HepG2 (cell line): Measurements from ENCODE around the gene ATG7. TPM values are rescaled to one million over a fixed set of nuclear protein-coding genes. Genes with fewer than 3 reads are reported as not detected.
A peak's percentile ranks its signal among the peaks of the same experiment; 100 is the strongest.

ENCODE experiments used
- AGO1 ChIP-seq: fragments of 200-400 bp; formaldehyde crosslinking; IDR thresholded peaks from 2 replicates; pipeline ENCODE4 v1.6.1; 2017; ENCODE audit warnings: mild to moderate bottlenecking, low read depth, low read length, moderate library complexity; ENCODE audit not compliant: poor library complexity, severe bottlenecking
- AKAP8 ChIP-seq: sonication (generic); formaldehyde crosslinking; IDR thresholded peaks from 2 replicates; pipeline ENCODE4 v1.5.1; 2020; ENCODE audit warnings: mild to moderate bottlenecking, missing genetic modification reagents
- ATF7-NPFF ChIP-seq: sonication (generic); formaldehyde crosslinking; IDR thresholded peaks from 2 replicates; pipeline ENCODE4 v1.8.1; 2023; ENCODE audit warnings: mild to moderate bottlenecking, low read depth, missing genetic modification reagents, moderate library complexity
- GPN1 ChIP-seq: sonication (generic); formaldehyde crosslinking; IDR thresholded peaks from 2 replicates; pipeline ENCODE4 v1.5.1; 2020; ENCODE audit warnings: missing genetic modification reagents, borderline replicate concordance
- HHEX ChIP-seq: IDR thresholded peaks from 2 replicates; pipeline ENCODE4 v1.6.1; 2016; ENCODE audit warnings: control low read depth
- HNRNPUL1 ChIP-seq: fragments of 200-400 bp; formaldehyde crosslinking; IDR thresholded peaks from 2 replicates; pipeline ENCODE4 v1.6.1; 2017; ENCODE audit warnings: low read depth, mild to moderate bottlenecking, low read length, moderate library complexity
- IKZF5 ChIP-seq: IDR thresholded peaks from 2 replicates; pipeline ENCODE4 v1.6.1; 2018; ENCODE audit warnings: missing genetic modification reagents, mild to moderate bottlenecking, missing compliant biosample characterization
- JUN ChIP-seq: sonication (generic); formaldehyde crosslinking; IDR thresholded peaks from 2 replicates; pipeline ENCODE4 v1.4.0; 2020; ENCODE audit warnings: mild to moderate bottlenecking, missing genetic modification reagents
- KDM3A ChIP-seq: IDR thresholded peaks from 2 replicates; pipeline ENCODE4 v1.6.1; 2018; ENCODE audit warnings: low read depth, missing compliant biosample characterization
- MXD1 ChIP-seq: sonication (generic); formaldehyde crosslinking; IDR thresholded peaks from 2 replicates; pipeline ENCODE4 v1.4.0; 2020; ENCODE audit warnings: mild to moderate bottlenecking, missing genetic modification reagents
- NFIB ChIP-seq: sonication (generic); formaldehyde crosslinking; IDR thresholded peaks from 2 replicates; pipeline ENCODE4 v1.9.0; 2021; ENCODE audit warnings: missing genetic modification reagents, mild to moderate bottlenecking, borderline replicate concordance
- PRMT3 ChIP-seq: sonication (generic); formaldehyde crosslinking; IDR thresholded peaks from 2 replicates; pipeline ENCODE4 v1.8.1; 2022; ENCODE audit warnings: low read depth, mild to moderate bottlenecking, moderate library complexity, missing genetic modification reagents, borderline replicate concordance
- SMAD9 ChIP-seq: sonication (generic); formaldehyde crosslinking; IDR thresholded peaks from 2 replicates; pipeline ENCODE4 v1.5.1; 2020; ENCODE audit warnings: mild to moderate bottlenecking, missing genetic modification reagents
- ZFP37 ChIP-seq: sonication (generic); formaldehyde crosslinking; IDR thresholded peaks from 2 replicates; pipeline ENCODE4 v1.4.0; 2020; ENCODE audit warnings: missing genetic modification reagents, borderline replicate concordance
- ZNF121 ChIP-seq: sonication (generic); formaldehyde crosslinking; IDR thresholded peaks from 2 replicates; pipeline ENCODE4 v1.5.0; 2020; ENCODE audit warnings: mild to moderate bottlenecking, missing genetic modification reagents
- ZNF124 ChIP-seq: sonication (generic); formaldehyde crosslinking; IDR thresholded peaks from 2 replicates; pipeline ENCODE4 v1.4.0; 2020; ENCODE audit warnings: missing genetic modification reagents
- ZNF251 ChIP-seq: sonication (generic); formaldehyde crosslinking; IDR thresholded peaks from 2 replicates; pipeline ENCODE4 v1.9.0; 2021; ENCODE audit warnings: mild to moderate bottlenecking, missing genetic modification reagents
- ZNF710 ChIP-seq: sonication (generic); formaldehyde crosslinking; IDR thresholded peaks from 2 replicates; pipeline ENCODE4 v1.5.0; 2020; ENCODE audit warnings: mild to moderate bottlenecking, missing genetic modification reagents, borderline replicate concordance
- polyA plus RNA-seq, 8 experiments: library from polyadenylated mRNA; depleted of rRNA in 3 of 8; stranded (reverse) in 7 of 8; unstranded in 1 of 8; fragments of >200 nt; fragmentation: Illumina TruSeq in 4 of 8; extraction: Trizol in 4 of 8; gene quantifications; 2 replicates each; pipeline versions ENCODE4 v1.2.1 to v1.2.3, GENCODE V29; 2011 to 2016; ENCODE audit warnings: low read depth in 4 of 8, missing spikeins in 1 of 8, mixed read lengths in 1 of 8; ENCODE audit not compliant: insufficient read depth in 1 of 8
- total RNA-seq, 5 experiments: library from RNA; depleted of rRNA; stranded (reverse); fragments of >200 nt; fragmentation: Illumina TruSeq; extraction: Trizol; gene quantifications; 2 replicates each; pipeline ENCODE4 v1.2.3, GENCODE V29; 2016; ENCODE audit warnings: low read depth in 1 of 5
- TF ChIP-seq, protein P1 (sequence below): IDR thresholded peaks from 2 replicates; pipeline ENCODE4 v1.6.1; 2016; ENCODE audit warnings: low read depth, missing genetic modification reagents, missing compliant biosample characterization

The ATG7 gene
- total and polyA plus RNA-seq, 2 of the 13 experiments (the other 11 are each of a cell fraction or from before 2014, with no cell fraction given): 7.8 to 22.1 TPM

GRCh38 chr3:11271986-11272904, at the start of gene ATG7 (continued):
- no peak for TF ChIP-seq PRMT3
- no peak for TF ChIP-seq ZNF251 (CRISPR knock-in tag)
- TF ChIP-seq AGO1: no peak
- no peak for TF ChIP-seq HNRNPUL1
- TF ChIP-seq GPN1 (CRISPR knock-in tag): no peak
- no peak for TF ChIP-seq HHEX (CRISPR knock-in tag)
- no peak for TF ChIP-seq MXD1 (CRISPR knock-in tag)
- no peak for TF ChIP-seq NFIB (CRISPR knock-in tag)
- TF ChIP-seq JUN: no peak
- TF ChIP-seq IKZF5 (CRISPR knock-in tag): peak; percentile 92; the same call in 1 of the 2 replicates
- TF ChIP-seq, protein P1, sequence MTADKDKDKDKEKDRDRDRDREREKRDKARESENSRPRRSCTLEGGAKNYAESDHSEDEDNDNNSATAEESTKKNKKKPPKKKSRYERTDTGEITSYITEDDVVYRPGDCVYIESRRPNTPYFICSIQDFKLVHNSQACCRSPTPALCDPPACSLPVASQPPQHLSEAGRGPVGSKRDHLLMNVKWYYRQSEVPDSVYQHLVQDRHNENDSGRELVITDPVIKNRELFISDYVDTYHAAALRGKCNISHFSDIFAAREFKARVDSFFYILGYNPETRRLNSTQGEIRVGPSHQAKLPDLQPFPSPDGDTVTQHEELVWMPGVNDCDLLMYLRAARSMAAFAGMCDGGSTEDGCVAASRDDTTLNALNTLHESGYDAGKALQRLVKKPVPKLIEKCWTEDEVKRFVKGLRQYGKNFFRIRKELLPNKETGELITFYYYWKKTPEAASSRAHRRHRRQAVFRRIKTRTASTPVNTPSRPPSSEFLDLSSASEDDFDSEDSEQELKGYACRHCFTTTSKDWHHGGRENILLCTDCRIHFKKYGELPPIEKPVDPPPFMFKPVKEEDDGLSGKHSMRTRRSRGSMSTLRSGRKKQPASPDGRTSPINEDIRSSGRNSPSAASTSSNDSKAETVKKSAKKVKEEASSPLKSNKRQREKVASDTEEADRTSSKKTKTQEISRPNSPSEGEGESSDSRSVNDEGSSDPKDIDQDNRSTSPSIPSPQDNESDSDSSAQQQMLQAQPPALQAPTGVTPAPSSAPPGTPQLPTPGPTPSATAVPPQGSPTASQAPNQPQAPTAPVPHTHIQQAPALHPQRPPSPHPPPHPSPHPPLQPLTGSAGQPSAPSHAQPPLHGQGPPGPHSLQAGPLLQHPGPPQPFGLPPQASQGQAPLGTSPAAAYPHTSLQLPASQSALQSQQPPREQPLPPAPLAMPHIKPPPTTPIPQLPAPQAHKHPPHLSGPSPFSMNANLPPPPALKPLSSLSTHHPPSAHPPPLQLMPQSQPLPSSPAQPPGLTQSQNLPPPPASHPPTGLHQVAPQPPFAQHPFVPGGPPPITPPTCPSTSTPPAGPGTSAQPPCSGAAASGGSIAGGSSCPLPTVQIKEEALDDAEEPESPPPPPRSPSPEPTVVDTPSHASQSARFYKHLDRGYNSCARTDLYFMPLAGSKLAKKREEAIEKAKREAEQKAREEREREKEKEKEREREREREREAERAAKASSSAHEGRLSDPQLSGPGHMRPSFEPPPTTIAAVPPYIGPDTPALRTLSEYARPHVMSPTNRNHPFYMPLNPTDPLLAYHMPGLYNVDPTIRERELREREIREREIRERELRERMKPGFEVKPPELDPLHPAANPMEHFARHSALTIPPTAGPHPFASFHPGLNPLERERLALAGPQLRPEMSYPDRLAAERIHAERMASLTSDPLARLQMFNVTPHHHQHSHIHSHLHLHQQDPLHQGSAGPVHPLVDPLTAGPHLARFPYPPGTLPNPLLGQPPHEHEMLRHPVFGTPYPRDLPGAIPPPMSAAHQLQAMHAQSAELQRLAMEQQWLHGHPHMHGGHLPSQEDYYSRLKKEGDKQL (CRISPR knock-in tag): no peak
- TF ChIP-seq SMAD9 (CRISPR knock-in tag): no peak
- TF ChIP-seq AKAP8 (CRISPR knock-in tag): 0 out of 2 replicates have a peak, but pooled peaks have one; percentile 59
- TF ChIP-seq ZFP37 (CRISPR knock-in tag): 0 out of 2 replicates have a peak, but pooled peaks have one; percentile 41
- TF ChIP-seq ZNF121 (CRISPR knock-in tag): peak; percentile 17; the same call in 1 of the 2 replicates
- 0 out of 2 replicates have a peak, but pooled peaks have one; percentile 72 for TF ChIP-seq ZNF710 (CRISPR knock-in tag)
- TF ChIP-seq ATF7-NPFF (CRISPR knock-in tag): 0 out of 2 replicates have a peak, but pooled peaks have one; percentile 28
- TF ChIP-seq ZNF124: 0 out of 2 replicates have a peak, but pooled peaks have one; percentile 40
- peak; percentile 81 for TF ChIP-seq KDM3A (CRISPR knock-in tag)
